Stomach (tissue), 4 donors: ENCODE measurements around the gene PRKG2.
"Not testable (repeated sequence)": the region's sequence is repeated elsewhere in the genome, so short reads cannot be mapped to it uniquely, and the experiment has no call there.

Source experiments
- CTCF ChIP-seq, 7 experiments: fragments of 450-650 bp in 4 of 7; fragments of 200-600 bp in 3 of 7; sonication (generic) in 3 of 7; IDR thresholded peaks; one replicate each; pipeline ENCODE4 v1.5.1; 2016 to 2019; ENCODE audit warnings: antibody characterized with exemption in 7 of 7, control low read depth in 2 of 7, mild to moderate bottlenecking in 1 of 7
- POLR2A ChIP-seq, 4 donors: fragments of 450-650 bp; IDR thresholded peaks; one replicate each; pipeline ENCODE4 v1.6.1; 2016; ENCODE audit warnings: antibody characterized with exemption in 4 of 4, control low read depth in 2 of 4, mild to moderate bottlenecking in 1 of 4, moderate library complexity in 1 of 4
- POLR2AphosphoS5 ChIP-seq, 3 donors: sonication (generic); formaldehyde crosslinking; IDR thresholded peaks; one replicate each; pipeline ENCODE4 v1.6.1; 2016; ENCODE audit warnings: antibody characterized with exemption in 3 of 3

- TF ChIP-seq CTCF, POLR2A, POLR2AphosphoS5 (IDR thresholded peaks at IDR 0.05): not testable (repeated sequence)
Observed at GRCh38 chr4:81153714-81154323, 61.2 kb downstream of the PRKG2 start.
